Measurements from ENCODE around the gene DOK6.

DOK6 gene

GRCh38 chr18:69894467-69894866, 493.8 kb downstream of the DOK6 start:
- FAIRE-seq (no peak), DNase-seq (ENCODE audit: insufficient read length, low spot score) (no peak)
- no peak for TF ChIP-seq CTCF (IDR thresholded peaks at IDR 0.05; ENCODE audit: insufficient read depth, missing control alignments)

- FAIRE-seq, result peak; percentile 97
- no peak for TF ChIP-seq CTCF (IDR thresholded peaks at IDR 0.05; ENCODE audit: insufficient read depth, missing control alignments)
- no peak for DNase-seq (ENCODE audit: insufficient read length, low spot score)
Observed at GRCh38 chr18:69895066-69896047, 494.7 kb downstream of the DOK6 start.

- FAIRE-seq, result no peak
- no peak for TF ChIP-seq CTCF (IDR thresholded peaks at IDR 0.05; ENCODE audit: insufficient read depth, missing control alignments)
Observed at GRCh38 chr18:69897397-69898108, 496.9 kb downstream of the DOK6 start.

GRCh38 chr18:69898241-69898861, 497.7 kb downstream of the DOK6 start:
- DNase-seq (ENCODE audit: insufficient read length, low spot score) (no peak), FAIRE-seq (peak; percentile 11)
- TF ChIP-seq CTCF (IDR thresholded peaks at IDR 0.05; ENCODE audit: insufficient read depth, missing control alignments), result no peak

More at GRCh38 chr18:69897397-69898108, 496.9 kb downstream of the DOK6 start:
- no peak for DNase-seq (ENCODE audit: insufficient read length, low spot score)

Measured in D721Med (cell line).